ENCODE measurements around the gene HDAC2.
"Not testable (repeated sequence)": the region's sequence is repeated elsewhere in the genome, so short reads cannot be mapped to it uniquely, and the experiment has no call there.

Gene HDAC2

DNA sequence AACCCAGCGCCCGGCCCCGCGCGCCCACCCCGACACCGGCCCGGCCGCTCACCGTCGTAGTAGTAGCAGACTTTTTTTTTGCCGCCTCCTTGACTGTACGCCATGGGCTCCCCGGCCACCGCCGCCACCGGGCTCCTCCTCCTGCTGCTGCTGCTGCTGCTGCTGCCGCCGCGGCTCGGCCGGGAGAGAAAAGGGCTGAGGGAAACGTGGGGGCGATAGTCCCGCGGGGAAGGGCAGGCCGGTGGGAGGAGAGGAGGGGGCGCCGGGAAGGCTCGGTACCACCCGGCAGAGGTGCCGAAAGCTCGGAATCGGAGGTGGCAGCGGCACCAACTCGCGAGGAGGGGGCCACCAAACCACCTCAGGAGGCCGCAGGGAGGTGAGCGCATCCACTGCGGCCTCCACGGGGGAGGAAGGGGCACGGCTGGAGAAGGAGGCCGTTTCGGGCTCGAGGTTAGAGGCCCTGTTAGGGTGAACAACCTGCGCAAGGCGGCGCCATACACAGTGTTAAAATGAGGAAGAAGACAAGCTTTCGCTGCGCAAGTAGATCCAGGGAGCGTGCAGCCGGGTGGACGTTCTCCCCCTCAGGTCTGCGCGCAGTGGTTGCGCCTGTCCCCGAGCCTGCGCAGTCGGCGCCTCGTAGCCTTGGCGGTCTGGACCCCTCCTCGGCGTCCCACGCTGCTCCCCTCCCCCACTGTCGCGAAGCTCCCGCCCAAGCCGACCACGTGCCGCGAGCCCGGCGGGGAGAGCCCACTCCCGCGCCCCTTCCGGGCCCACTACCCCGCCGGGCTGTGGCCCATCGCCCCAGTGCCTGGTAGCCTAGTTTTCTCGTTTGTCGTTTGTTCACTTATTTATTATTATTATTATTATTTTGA, at the start of gene HDAC2:
TSS of gene HDAC2 (minus strand) at position 344 of the 872 bp plus-strand sequence. CDS start at position 104, 240 bp downstream.
- H3K4me3 ChIP-seq (ENCODE audit: low read depth, low read length), result peak within 1 kb of the TSS; percentile 71
- TF ChIP-seq, protein P1, sequence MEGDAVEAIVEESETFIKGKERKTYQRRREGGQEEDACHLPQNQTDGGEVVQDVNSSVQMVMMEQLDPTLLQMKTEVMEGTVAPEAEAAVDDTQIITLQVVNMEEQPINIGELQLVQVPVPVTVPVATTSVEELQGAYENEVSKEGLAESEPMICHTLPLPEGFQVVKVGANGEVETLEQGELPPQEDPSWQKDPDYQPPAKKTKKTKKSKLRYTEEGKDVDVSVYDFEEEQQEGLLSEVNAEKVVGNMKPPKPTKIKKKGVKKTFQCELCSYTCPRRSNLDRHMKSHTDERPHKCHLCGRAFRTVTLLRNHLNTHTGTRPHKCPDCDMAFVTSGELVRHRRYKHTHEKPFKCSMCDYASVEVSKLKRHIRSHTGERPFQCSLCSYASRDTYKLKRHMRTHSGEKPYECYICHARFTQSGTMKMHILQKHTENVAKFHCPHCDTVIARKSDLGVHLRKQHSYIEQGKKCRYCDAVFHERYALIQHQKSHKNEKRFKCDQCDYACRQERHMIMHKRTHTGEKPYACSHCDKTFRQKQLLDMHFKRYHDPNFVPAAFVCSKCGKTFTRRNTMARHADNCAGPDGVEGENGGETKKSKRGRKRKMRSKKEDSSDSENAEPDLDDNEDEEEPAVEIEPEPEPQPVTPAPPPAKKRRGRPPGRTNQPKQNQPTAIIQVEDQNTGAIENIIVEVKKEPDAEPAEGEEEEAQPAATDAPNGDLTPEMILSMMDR (IDR thresholded peaks at IDR 0.05; ENCODE audit: control insufficient read depth, extremely low read depth, insufficient read depth), result no peak
- DNase-seq (ENCODE audit: low read depth), result peak; percentile 48

DNA sequence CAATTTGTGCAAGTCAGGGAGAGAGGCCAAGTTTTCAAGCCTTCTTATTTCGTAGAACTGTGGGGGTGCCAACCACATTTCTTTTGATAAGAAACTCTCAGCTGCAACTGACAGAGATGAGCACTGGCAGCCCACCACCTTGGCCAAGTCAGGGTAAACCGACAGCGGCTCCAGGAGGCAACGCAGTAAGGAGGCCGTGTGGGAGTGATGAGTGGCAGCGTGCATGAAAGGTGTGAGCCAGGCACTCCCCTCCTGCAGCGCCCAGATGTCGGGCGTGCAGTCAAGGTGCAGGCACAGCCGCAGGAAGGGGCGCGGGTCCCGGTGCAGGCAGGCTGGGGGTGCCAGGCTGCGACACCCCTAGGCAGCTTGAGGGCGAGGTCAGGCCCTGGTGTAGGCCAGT, 49.2 kb upstream of the HDAC2 start:
- no peak overlapping the region for H3K4me3 ChIP-seq (ENCODE audit: low read depth, low read length)
- TF ChIP-seq, protein P1 (IDR thresholded peaks at IDR 0.05; ENCODE audit: control insufficient read depth, extremely low read depth, insufficient read depth), result no peak
- DNase-seq (ENCODE audit: low read depth), result no peak

DNA sequence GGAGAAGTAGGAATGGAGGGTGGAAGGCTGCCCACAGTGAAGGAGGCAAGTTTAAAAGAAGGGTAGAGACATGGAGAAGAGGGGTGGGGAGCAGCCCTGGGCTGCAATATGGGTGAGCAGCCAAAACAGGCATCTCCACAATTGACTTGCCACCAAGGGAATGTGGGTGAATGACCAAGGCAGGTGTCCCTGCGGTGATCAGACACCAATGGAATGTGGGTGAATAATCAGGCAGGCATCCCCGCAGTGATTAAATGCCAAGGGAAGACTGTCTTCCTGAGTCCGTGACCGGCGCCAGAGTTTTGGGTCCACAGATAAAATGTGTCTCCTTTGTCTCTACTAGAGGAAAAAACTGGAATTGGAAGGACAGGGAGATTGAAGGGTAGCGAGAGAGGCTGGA, 46.2 kb upstream of the HDAC2 start:
- H3K4me3 ChIP-seq (ENCODE audit: low read depth, low read length); DNase-seq (ENCODE audit: low read depth): not testable (repeated sequence)

DNA sequence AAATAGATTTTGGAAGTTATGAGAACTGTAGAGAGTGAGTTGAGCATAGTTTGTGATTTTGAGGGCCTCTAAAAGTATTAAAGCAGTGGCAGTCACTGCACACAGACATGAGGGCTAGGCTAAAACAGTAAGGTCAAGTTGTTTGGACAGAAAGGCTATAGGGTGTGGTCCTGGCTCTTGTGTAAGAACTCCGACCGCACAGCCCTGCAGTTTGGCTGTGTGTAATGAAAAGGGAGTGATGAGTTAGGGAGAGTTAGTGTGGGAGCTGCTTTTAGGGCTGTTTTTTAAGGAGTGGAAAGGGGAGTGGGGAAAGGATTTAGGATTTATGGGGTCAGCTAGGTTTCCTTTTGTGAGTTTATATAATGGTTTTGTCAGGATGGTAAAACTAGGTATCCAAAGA, 43.2 kb upstream of the HDAC2 start:
- H3K4me3 ChIP-seq (ENCODE audit: low read depth, low read length); DNase-seq (ENCODE audit: low read depth): not testable (repeated sequence)

DNA sequence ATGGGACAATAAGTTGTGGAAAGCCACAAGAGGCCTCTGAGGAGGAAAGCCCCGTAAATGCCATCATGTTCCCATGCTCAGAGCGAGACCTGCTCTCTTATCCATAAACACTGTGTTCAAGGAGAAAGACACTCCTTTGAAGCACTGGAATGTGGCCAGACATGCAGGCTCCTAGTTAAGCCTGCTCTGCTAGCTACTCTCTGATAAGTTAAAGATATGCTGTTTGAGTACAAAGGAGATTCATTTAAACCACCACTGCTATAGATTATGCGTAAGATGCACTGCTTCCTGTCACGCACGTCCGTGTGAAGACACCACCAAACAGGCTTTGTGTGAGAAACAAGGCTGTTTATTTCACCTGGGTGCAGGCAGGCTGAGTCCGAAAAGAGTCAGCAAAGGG, 40.5 kb upstream of the HDAC2 start:
- H3K4me3 ChIP-seq (ENCODE audit: low read depth, low read length); DNase-seq (ENCODE audit: low read depth): not testable (repeated sequence)

DNA sequence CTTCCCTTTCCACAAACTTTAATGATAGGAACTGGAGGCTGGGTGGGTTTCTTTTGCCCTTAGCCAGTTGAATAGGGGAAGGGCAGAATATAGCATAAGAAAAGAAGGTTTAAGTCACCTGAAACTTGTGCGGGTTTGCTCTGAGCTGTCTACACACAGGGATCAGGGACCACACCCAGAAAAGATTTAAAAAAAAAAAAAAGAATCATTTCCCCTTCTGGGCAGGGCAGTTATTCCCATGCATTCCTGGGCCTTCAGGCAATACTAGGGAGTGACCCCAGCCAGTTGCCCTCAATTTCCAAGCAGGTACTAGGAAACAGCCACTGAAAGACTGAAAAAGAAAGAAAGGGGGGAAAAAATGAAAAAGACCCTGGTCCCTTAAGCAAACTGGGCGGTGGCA, 39.6 kb upstream of the HDAC2 start:
- no peak overlapping the region for H3K4me3 ChIP-seq (ENCODE audit: low read depth, low read length)
- no peak for DNase-seq (ENCODE audit: low read depth)
- TF ChIP-seq, protein P1 (IDR thresholded peaks at IDR 0.05; ENCODE audit: control insufficient read depth, extremely low read depth, insufficient read depth), result no peak

DNA sequence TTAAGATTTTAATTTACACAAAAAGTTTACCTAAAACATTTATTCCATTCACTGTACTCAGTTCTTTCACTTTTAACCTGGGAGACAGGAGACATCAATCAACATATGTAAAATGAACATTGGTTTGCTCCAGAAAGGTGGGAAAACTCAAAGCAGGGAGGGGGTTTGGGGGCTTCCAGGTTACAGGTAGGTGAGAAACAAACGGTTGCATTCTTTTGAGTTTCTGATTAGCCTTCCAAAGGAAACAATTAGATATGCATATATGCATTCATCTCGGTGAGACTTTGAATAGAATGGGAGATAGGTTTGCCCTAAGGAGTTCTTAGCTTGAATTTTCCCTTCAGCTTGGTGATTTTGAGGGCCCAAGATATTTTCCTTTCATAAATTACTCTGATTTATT, 38.2 kb upstream of the HDAC2 start:
- no peak for DNase-seq (ENCODE audit: low read depth)
- TF ChIP-seq, protein P1 (IDR thresholded peaks at IDR 0.05; ENCODE audit: control insufficient read depth, extremely low read depth, insufficient read depth), result no peak
- H3K4me3 ChIP-seq (ENCODE audit: low read depth, low read length), result no peak overlapping the region

DNA sequence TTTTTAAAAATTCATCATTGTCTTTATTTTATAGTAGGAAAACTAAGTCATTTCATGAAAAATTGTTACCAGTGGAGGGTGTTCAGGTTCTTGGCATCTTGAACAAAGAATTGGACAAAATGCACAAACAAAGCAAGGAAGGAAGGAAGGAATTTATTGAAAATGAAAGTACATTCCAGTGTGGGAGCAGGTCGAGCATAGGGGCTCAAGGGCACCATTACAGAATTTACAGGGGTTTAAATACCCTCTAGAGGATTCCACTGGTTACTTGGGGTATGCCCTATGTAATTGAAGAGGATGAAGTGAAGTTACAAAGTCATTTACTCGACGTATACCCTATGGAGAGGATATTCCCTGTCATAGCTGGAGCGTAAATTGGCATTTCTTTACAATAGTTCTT, 37.4 kb upstream of the HDAC2 start:
- H3K4me3 ChIP-seq (ENCODE audit: low read depth, low read length), result no peak overlapping the region
- no peak for DNase-seq (ENCODE audit: low read depth)
- TF ChIP-seq, protein P1 (IDR thresholded peaks at IDR 0.05; ENCODE audit: control insufficient read depth, extremely low read depth, insufficient read depth), result no peak
